NCI-H2227 treated with DMSO at 0.1 percent for 48 hours (cell line): ENCODE data around the gene MEIOB.
"Not testable (repeated sequence)": the region's sequence is repeated elsewhere in the genome, so short reads cannot be mapped to it uniquely, and the experiment has no call there.

ENCODE experiments used
- DNase-seq: peaks from one replicate; lab custom pipeline; 2025; lab: John Stamatoyannopoulos, UW

MEIOB gene

DNA sequence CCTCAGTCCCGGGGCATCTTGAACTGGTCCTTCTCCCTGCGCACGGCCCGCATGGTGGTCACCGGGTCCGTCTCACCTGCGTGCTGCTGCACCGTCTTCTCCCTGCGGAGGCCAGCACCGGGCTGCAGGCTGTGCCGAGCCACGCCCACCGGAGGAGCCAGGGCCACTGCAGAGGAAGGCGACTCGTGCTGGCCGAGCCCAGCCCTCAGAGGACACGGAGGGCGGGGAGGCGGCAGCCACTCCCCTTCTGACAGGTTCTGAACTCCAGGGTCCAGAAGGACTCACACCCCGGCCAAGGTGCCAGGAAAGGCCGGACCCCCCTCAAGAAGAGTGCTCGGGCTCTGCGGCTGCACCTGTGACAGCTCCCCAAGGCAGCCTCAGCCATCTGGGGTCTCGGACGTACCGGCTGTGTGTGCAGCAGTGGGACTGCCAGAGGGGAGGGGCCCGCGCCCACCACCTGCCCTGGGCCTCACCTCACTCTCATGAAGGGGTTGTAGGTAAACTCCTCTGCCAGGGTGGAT, 62.6 kb downstream of the MEIOB start:
- no peak for DNase-seq

DNA sequence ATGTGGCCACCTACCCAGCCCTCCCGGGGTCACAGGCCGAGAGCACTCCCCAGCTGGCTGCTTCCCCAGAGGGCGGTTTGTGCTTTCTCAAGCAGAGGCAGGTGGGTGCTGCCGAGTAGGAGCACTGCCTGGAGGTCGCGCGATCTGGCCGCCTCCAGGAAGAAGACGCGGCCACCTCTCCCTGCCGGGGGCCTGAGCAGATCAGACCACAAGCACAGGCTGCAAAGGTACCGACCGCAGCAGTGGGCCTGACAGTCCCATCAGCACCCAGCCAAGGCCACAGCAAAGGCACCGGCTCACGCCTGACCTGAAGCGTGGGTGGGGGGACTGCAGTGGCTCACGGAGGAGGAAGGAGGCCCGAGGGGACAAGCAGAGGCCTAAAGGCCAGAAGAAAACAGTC, 63.3 kb downstream of the MEIOB start:
- DNase-seq: no peak

DNA sequence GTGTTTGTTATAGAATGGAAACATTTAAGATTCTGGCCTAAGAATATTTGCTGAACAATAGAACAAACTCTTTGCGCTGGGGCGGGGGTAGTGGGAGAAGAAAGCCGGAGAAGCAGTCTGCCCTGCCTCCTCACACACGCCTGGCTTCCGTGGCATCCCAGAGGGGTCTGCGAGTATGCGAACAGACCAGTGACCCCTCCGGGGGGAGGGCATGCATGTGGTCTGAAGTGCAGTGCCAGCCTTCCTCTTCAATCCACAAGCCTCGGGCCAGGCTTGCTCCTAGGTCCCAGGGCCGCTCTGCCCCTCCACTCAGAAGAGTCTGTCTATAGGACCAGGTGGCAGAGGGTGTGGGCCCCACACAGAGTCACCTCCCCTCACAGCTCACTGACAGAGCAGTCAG, 64.3 kb downstream of the MEIOB start:
- DNase-seq: no peak

DNA sequence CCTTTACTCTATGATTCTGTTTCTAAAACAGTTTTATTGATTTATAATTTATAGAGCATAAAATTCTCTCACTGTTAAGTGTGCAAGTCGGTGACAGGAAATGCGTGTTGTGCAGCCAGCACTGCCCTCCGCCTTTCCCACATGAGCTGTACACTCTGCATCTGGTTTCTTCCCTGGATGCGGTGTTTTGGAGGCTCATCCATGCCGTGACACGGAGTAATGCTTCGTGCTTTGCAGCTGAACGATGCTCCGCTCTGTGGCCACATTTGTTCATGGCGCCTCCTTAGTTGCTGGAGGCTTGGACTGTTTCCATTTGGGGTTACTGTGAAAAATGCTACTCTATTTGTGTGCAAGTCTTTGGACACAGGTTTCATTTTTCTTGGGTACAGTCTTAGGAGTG, 71.3 kb downstream of the MEIOB start:
- DNase-seq: no peak

DNA sequence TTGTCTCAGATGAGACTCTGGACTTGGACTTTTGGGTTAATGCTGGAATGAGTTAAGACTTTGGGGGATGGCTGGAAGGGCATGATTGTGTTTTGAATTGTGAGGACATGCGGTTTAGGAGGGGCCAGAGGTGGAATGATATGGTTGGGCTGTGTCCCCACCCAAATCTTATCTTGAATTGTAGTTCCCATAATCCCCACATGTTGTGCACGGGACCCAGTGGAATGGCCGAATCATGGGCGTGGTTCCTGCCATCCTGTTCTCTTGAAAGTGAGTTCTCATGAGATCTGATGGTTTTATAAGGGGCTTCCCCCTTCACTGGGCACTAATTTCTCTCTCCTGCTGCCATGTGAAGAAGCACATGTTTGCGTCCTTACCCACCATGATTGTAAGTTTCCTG, 72.7 kb downstream of the MEIOB start:
- not testable (repeated sequence) for DNase-seq

DNA sequence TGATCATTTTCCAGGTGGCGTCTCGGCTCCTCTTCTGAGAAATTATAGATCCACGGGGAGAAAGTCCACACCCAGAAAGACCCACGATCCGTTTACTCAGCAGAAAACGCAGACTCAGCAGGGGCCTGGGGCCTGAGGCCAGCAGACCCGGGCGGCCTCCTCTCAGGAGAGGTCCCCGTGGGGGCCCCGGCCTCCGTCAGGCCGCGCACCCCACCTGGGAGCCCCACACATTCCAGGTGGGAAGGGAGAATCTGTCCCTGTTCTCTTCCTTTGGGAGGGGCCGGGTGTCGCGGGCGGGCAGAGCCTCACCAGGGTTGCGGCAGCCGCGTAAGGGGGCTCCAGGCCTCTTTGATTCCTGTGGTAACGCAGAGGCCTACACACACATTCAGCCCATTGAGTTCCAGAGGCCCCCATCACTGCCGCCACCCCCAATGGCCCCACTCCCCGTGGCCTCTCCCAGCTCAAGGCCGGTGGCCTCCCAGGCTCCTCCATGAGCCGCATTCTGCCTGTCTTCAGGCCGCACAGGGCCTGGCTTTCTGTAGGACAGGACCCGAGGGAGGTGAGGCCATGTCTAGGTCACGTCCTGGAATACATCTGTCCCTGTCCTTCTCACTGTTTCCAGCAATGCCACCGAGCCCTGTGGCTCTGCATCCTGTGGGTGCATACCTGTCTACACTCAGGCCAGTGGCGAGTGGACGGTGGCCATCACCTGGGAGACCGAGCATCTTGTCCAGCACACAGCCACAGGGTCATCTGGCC, 76.9 kb downstream of the MEIOB start:
- DNase-seq: no peak

DNA sequence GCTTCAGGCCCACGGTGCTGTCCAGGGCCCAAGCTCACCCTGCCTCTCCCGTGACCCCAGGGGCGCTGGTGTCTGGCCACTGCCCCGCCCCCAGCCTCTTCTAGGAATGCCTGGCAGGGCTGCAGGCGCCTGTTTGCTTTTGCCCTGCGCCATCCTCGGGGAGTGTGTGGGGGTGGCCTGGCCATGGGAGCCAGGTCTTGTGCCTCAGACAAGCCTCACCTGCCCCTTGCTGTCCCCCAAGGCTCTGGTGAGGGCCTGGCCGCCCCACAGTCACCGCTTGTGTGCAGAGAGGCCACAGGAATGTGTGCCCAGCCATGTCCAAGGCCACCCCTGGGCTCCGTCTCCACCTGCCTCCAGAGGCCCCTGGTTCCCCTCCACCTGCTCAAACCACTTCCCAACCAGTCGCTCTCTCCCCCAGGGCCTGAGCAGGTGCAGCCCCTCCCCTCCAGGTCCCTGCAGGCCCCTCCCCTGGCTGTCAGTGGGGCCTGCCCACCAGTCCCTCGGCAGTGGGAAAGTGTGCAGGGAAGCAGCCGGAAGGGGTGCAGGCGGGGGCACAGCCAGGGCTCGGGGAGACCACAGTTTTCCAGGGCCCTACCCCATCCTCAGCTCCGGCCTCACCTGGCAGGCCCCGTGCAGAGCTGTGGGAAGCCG, 77.6 kb downstream of the MEIOB start:
- no peak for DNase-seq

DNA sequence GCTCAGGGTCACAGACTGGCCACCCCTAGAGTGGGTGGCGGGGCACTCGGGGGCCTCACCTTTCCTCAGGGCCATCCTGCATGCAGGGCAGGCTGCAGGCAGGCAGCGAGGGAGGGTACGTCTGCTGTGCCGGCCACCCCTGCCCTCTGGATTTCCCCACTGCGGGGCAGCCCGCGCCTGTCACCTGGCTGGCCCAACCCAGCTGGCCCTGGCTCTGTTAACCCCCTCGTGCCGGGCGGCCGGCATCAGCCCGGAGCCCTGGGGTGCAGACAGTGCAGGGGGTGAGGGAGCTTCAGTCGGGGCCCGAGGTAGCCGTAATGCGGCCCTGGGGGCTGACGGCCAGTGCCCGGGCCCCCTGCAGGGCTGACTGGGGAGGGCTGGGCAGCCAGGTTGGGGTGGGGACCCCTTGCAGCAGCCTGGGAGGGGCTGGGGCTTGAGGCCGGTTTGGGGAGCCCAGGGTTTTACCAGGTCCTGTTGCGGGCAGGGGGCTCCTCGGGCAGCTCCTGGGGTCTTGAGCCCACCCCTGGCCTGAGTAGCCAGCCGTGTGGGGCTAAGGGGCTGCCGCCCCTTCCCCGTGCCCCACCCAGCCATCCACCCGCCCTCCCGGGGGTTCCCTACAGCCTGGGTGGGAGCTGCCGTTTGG, 78.3 kb downstream of the MEIOB start, which contains the start of gene IGFALS:
IGFALS (minus strand) TSS at position 128 of the 643 bp plus-strand sequence; CDS start at position 75, 53 bp downstream.
- DNase-seq: no peak

DNA sequence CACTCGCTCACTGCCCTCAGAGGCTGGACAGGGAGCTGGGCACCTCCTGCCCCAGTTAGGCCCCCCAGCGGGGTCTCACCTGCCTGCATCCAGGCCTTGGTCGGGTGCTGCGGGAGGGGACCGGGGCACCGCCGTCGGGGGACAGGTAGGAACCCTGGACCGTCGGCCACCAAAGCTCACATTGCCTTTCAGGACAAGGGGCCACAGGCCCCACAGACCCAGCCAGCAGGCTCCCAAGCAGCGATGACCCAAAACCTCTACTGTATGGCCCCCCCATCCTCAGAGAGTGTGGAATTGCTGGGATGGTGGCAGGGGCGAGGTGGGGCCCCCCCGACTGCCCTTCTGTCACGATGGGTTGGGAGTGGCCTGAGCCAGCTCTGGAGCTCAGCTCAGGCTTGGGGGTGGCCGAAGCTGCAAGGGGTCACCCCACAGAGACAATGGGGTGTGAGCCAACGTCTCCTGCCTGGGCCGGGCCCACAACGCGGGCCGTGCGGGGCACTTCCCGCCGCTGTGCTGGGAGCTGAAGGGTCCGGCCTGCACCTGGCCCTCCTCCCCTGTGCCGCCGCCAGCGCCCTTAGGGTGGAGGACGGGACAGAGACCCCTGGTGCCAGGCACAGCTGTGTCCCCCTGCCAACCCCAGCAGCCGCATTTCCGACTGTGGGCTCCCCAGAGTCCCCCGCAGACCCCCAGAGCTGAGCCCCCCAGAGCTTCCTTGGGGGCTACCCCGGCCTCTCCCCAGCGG, 79.0 kb downstream of the MEIOB start:
- DNase-seq: no peak

DNA sequence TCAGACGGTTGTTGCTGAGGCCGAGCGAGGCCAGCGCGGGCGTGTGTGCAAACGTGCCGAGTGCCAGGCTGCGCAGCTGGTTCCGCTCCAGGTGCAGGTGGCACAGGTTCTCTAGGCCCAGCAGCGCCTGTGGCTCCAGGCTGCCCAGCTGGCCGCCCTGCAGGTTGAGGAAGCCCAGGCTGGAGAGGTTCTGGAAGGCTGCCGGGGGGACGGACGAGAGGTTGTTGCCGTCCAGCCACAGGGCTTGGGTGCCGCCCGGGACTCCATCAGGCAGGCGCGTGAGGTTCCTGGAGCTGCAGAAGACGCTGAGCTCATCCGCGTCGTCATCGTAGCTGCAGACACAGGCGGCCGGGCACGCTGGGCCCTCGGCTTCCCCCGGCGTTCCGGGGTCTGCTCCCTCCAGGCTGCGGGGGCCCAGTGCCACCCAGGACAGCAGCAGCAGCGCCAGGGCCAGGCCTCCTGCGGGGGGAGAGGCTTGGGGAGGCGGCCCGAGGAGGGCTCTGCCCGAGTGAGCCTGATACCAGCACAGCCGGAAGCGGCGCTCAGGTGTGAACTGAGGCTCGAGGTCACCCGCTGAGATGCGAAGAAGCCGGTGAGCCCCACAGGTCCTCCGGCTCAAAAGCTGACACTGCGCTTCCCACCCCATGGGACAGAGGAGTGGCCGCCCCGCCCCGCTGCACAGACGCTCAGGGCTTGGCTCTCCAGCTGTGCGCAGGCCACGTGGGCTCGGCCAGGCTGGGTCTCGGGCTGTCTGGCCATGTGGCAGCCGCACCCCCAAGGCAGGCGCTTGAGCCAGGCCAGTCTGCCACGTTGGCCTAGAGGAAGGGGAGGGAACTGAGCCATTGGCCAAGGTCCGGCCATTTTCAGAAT, 79.8 kb downstream of the MEIOB start:
- no peak for DNase-seq

DNA sequence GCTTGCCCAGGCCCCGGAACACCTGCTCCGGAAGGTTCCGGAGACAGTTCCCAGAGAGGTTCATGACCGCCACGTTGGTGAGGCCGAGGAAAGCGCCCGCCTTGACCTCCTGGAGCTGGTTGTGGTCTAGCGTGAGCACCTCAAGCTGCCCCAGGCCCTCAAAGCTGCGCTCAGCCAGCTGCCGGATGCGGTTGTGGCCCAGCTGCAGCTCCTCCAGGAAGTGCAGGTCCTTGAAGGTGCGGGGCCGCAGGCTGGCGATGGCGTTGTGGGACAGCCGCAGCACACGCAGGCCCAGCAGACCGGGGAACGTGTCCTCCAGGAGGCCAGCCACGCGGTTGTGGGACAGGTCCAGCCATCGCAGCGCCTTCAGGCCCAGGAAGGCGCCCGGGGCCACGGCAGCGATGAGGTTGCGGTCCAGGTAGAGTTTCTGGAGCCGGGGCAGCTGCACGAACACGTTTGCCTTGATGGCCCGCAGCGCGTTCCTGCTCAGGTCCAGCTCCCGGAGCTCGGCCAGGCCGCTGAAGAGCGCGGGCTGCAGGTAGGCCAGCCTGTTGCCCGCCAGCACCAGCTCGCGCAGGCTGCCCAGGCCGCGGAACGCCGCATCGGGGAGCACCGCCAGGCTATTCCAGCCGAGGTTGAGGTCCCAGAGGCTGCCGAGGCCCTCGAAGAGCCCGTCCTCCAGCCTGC, 80.6 kb downstream of the MEIOB start:
- no peak for DNase-seq

DNA sequence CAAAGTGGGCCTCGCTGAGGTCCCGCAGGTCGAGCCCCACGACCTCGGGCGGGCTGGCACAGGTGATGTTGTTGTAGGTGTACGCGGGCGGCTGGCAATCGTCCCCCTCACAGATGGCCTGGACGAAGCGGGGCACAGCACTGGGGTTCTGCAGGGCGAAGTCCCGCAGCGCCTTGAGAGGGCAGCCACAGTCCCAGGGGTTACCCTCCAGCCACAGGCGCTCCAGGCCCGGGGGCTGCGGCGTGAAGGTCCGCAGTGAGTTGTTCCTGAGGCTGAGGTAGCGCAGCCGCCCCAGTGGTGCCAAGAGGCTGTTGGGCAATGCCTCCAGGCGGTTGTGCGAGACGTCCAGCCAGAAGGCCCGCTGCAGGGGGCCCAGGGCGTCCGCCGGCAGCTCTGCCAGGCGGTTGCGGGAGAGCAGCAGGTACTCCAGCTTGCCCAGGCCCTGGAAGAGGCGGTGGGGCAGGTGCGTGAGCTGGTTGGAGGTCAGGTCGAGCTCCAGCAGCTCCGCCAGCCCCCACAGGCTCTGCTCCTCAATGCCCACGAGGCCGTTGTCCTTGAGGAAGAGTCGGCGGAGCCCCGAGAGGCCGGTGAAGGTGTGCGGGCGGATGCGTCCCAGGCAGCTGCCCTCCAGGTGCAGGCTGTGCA, 81.2 kb downstream of the MEIOB start:
- DNase-seq: no peak

DNA sequence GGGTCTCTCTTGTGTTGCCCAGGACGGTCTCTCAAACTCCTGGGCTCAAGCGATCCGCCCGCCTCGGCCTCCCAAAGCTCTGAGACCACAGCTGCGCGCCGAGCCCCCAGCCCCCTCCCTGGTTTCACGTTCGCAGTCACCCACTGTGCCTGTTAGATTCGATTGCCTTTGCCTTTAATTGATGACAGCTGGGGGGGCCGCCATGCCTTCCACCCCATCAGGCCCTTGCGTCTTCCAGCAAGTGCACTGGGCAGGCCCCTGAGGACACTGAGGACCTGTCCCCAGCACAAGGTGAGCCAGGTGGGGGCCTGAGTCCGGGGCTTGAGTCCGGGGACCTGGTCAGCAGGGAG, 81.7 kb downstream of the MEIOB start:
- no peak for DNase-seq

DNA sequence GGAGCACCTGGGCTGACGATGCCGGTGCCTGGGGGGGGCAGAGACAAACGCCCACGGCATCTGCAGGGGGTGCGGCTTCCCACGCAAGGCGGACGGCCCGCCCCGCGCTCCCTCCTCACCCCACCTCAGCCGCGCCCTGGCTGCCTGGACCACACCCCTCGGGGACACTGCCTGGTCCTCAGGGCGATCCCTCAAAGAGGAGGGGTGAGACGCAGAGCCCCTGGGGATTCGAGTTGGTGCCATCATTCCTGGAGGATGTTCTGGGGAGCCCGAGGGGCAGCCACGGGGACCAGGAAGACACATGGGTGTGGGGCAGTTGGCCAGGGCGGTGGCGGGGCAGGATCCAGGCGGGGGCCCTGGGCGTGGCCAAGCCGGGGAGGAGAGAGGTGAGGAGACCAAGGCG, 82.3 kb downstream of the MEIOB start:
- DNase-seq: no peak

DNA sequence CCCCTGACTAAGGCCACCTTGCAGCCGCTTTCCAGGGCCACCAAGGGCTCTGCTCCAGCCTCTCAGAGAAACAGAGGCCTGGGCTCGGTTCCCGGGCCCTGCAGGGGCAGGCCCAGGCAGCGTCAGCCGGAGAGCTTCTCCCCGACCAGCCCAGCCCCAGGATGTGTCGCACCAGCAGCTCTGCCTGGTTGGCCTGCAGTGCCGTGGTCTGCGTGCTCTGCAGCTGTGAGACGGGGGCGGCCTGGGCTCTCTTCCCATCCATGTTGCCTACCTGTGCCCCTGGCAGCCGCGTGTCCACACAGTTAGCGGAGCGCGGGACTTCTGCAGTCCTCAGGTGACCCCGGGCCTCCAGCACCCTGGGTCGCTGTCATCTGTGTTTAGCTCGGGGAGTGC, 83.3 kb downstream of the MEIOB start:
- DNase-seq: no peak

DNA sequence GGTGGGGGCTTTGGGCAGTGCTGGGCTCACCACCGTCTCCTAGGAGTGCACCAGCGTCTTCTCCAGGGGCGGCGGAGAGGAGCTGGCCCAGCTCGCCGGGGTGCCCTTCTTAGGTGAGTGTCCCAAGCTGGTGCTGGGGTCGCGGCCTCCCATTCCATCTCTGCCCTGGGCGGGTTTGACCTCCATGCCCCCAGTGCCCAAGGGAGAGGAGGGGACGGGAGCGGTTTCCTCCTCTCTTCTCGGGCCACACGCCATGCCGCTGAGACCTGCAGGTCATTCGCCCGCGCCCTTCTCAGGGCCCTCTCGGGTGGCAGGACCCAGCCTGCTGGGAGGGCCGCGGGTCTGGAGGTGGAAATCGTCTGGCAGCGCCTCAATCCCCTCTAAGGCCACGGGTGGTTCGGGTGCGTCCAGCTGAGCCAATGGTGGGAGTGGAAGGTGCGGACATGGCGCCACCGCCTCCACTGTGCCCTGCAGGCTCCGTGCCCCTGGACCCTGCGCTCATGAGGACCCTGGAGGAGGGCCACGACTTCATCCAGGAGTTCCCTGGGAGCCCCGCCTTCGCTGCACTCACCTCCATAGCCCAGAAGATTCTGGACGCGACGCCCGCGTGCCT, 83.8 kb downstream of the MEIOB start:
- no peak for DNase-seq

DNA sequence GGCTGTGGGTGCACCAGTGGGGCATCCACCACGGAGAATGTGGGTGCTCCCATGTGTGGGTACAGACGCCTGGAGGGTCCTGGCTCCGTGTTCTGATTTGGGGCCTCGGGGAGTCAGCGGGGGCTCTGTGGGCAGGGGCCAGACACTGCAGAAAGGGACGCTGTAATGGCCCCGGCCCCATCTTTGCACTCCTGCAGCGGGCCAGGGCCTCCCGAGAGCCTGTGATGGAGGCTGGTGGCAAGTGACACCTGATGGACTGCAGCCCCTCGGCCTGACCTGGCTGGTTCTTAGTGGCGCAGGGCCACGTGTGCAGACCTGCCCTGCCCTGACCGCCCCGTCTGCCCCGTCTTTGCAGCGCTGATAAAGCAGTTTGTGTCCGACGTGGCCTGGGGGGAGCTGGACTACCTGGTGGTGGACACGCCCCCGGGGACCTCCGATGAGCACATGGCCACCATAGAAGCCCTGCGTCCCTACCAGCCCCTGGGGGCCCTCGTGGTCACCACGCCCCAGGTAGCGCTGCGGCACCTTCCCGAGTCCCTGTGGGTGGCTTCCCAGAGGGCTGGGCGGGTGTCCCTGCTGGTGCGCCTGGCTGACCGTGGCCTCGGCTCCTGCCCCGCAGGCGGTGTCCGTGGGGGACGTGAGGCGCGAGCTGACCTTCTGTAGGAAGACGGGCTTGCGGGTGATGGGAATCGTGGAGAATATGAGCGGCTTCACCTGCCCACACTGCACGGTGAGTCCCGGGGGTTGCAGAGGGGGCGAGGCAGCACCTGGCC, 84.5 kb downstream of the MEIOB start:
- no peak for DNase-seq

DNA sequence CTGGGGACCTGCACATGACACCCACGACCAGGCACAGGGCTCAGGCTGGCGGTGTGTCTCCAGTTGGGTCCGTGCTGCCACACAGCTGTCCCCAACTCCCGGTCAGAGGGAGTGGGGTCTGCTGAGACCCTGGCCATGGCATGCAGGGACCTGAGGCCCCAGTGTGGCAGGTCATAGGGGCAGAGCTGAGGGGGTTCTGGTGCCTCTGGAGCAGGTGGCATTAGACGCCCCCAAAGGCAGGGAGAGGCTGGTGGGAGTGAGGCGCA, 85.0 kb downstream of the MEIOB start:
- no peak for DNase-seq
